ENCODE results near the gene COMTD1. TPM values are rescaled to one million over a fixed set of nuclear protein-coding genes. Genes with fewer than 3 reads are reported as not detected.

COMTD1 gene
- total RNA-seq, 2 donors from 2014 or later = 34.7 to 40.1 TPM

DNA sequence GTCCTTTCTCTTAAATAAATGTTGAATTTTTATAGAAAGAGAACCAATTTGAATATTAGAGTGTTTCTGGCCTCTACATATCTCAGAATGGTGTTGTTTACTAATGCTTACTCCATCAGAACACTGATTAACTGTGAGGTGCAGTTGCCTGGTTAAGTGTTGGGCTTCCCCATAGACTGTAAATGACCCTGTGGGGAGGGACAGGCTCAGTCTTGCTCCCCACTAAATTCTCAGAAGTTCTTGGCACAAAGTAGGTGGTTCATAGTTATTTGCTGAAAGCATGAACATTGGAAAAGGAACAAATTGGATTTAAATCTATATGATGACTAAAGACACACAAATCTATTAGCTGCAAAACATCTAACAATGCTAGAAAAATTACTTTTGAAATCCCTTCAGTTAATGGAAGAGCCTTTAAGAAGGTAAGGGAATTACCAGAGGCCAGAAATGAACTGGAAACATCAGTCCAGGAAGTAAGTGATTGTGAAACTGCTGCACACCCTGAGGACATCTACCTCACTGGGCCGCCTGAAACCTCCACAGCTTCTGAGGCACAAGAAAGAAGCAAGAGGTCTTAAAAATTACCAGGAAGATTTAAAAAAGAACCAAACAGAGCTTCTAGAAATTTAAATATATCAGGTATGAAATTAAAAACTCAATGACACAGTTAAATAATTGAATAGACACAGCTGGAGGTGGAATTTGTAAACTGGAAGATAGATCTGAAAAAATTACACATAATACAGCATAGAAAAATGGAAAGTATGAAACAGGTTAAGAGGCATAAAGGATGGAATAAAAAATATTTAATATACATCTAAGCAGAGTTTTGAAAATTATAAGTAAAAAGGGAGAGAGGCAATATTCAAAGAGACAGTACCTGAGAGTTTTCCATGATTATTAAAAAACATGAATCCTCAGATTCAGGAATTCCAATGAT is 17.8 kb upstream of the COMTD1 start:
- H3K36me3 Mint-ChIP-seq = peaks cover 14% of the 10 kb centered on the region in 2 donors
- ATAC-seq (no peak), DNase-seq (ENCODE audit: low spot score in 2 of 2) (no peak)
- H3K27ac Mint-ChIP-seq = no peak overlapping the region
- peaks cover 14 to 18% of the 10 kb centered on the region in 2 donors for H3K9me3 Mint-ChIP-seq

DNA sequence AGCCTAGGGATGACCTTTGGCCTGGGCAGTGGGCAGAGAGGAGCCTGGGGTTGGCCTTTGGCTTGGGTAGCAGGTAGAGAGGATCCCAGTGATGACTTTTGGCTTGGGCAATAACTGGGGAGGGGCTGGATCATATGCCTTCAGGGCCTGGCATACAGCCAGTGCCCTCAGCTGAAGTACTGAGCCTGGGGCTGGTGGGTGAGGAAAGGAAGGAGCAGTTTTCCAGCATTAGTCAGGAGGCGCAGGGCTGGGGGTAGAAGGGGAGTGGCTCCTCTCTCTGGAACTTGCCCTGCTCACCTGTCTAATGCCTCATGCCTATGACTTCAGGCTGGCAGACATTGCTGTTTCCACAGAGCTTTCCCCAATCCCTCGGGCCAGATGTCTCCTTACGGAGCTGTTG is 15.2 kb upstream of the COMTD1 start:
- H3K27ac Mint-ChIP-seq = no peak overlapping the region

DNA sequence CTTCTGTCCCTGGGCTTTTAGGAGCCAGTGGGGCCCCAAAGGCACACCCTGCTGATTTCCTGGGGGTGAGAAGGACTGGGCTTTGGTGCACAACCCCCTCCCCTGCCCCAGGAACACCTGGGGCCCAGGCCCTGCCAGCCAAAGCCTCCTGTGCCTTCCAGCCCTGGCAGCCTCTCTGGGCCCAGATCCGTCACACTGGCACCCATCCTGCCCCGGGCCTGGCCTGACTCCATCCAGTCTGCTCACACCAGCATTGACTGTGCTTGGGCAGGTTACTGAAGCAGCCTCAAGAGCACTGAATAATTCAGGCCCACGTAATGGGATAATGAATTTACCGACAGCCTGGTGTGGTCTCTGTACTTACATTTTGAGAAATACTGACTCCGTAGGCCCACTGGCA is 12.0 kb upstream of the COMTD1 start:
- Mint-ChIP-seq H3K36me3 (peaks cover 0 to 4% of the 10 kb centered on the region in 2 donors), H3K27ac (no peak overlapping the region), H3K9me3 (peaks cover 4 to 5% of the 10 kb centered on the region in 2 donors)
- DNase-seq (ENCODE audit: low spot score in 2 of 2) (no peak), ATAC-seq (no peak)

More for the DNA sequence above, 15.2 kb upstream of the COMTD1 start:
- ATAC-seq (no peak), DNase-seq (ENCODE audit: low spot score in 2 of 2) (no peak)
- peaks cover 14% of the 10 kb centered on the region in 2 donors for H3K36me3 Mint-ChIP-seq
- H3K9me3 Mint-ChIP-seq = peaks cover 14 to 18% of the 10 kb centered on the region in 2 donors

DNA sequence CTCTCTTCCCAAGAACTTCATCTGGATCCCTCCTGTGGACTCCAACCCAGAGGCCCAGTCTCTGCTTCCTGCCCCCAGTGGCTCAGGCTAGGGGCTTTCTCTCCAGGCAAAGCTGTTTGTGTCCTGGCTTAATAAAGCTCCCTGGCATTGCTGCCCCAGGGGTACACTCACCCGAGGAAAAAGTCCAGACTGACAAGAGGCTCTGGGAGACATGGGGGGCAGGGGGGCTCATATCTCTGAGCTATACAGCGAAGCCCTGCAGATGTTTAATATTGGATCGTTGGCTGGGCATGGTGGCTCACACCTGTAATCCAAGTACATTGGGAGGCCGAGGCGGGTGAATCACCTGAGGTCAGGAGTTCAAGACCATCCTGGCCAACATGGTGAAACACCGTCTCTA is 10.7 kb upstream of the COMTD1 start:
- H3K36me3 Mint-ChIP-seq = no peaks in the 10 kb centered on the region
- H3K9me3 Mint-ChIP-seq = no peaks in the 10 kb centered on the region
- DNase-seq (ENCODE audit: low spot score in 2 of 2) = no peak
- no peak for ATAC-seq
- no peak overlapping the region for H3K27ac Mint-ChIP-seq

DNA sequence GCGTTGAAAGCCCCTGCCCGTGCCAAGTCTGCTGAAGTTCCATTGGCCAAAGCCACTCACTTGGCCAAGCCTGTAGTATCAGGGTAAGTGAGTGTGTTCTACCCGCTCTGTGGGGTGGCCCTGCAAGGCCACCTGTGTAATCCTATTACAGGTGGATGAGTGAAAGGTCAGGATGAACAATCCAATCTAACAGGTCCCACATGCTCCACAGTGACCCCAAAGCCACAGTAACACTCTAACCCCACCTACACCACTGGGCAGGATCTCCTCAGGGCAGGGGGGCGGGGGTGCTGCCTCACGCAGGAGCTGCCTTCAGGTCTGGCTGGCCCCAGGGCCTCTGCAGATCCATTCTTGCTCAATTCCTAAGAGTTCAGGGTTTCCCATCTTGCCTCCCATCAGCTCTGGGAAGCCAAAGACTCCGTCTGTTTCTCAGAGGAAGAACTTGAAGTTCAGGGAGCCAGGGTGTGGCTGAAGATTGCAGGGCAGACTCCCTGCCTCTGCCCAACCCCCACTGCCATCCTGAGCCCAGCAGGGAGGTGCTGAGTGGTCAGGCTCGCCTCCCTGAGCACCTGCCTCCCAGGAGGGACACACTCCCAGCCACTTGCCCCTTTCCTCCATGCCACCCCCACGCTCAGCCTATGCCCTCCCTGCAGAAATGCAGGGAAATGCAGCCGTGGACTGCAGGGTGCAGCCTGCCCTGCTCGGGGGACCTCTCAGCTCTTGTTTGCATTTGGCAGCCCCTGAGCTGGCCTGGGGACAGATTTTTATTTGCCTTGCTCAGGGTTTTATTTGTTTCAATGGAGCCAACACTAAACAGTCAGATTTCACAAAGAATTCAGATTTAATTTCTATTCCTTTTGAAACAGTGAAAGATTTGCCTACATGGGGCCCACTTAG is 9.8 kb upstream of the COMTD1 start:
- DNase-seq (ENCODE audit: low spot score in 2 of 2) (no peak), ATAC-seq (no peak)
- H3K36me3 Mint-ChIP-seq = no peaks in the 10 kb centered on the region
- no peak overlapping the region for H3K27ac Mint-ChIP-seq
- H3K9me3 Mint-ChIP-seq = no peaks in the 10 kb centered on the region

DNA sequence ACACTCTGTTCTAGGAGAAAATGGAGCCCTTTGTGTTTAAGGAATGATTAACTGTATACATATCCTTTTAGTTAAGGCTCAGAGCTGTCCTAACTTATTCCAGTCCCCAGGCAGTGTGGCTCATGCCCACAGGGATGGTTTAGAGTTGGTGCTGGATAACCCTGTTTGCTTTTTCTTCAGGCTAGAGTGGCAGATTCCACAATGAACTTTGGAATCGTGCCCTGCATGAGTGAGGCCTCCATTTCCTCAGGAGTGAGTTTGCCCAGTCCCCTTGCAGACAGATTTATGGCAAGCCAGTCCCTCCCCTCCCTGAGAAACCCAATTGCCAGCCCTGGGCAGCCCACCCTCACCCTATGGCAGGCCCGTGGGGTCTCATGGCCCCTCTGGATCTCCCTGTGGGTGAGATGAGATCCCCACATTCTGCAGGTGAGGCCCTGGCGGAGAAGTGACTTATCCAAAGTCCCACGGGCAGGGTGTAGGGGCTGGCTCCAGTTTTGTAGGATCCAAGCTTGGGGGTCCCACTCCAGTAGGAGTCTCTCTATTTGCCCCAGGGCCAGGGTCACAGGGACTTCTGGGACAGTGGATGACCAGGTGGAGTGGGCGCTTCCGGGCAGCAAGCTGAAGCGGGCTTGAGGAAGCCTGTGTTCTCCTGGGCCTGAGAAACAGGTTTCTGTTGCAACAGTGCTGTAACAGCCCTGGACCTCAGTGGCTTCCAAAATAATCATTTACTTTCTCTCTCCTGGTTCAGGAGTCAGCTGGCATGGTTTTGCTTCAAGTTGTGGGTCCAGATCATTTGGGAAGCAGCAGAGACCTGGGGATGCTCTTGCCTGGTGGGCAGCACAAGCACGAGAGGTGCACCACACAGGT is 9.0 kb upstream of the COMTD1 start:
- DNase-seq (ENCODE audit: low spot score in 2 of 2) (no peak), ATAC-seq (no peak)
- Mint-ChIP-seq H3K27ac (no peak overlapping the region), H3K36me3 (no peaks in the 10 kb centered on the region), H3K9me3 (no peaks in the 10 kb centered on the region)

DNA sequence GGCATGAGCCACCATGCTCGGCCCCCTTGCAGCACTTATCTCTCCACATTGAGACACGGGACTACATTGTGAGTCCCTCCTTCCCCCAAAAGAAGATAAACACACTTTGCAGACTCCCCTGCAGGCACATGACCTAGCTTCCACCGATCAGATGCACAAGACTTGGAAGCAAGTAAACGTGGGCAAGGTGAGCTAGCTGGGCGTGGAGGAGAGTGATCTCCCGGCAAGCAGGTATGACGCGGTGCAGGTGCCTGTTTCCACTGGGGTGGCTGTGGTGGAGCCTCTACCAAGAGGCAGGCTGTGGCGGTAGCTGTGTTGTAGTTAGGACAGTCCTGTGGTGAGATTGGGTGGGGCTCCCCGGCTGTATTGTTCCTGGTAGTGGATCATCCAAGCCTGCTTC is 7.7 kb upstream of the COMTD1 start:
- H3K36me3 Mint-ChIP-seq = no peaks in the 10 kb centered on the region
- ATAC-seq = no peak

DNA sequence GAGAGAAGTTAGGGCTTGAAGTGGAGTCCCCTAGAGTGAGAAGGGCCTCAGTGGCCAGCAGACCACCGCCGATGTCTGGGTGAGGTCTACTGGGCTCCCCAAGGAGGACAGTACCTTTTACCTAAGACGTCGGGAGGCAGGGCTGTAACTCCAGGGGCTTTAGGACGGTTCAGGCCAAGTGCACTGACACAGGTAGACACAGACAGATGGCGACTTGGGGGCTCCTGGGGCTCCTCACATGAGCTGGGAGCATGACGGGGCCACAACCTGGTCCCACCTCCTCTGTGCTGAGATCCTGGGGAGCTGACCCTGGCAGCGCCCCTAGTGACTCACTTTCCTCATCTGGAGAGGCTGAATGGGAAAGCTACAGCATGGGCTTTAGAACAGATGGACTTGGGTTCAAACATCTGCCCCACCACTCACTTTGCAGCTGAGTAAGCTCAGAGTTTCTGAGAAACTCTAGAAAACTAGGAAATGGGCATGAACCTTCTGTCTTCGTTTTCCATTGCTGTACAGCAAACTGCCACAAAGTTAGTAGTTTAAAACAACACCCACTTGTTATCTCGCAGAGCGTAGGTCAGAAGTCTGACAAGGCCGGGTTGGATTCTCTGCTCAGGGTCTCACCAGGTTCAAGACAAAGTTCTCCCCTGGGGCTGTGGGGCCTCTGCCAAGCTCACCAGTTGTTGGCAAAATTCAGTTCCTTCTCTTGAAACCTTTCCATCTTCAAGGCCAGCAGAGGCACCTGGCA is 4.7 kb upstream of the COMTD1 start:
- Mint-ChIP-seq H3K9me3 (no peaks in the 10 kb centered on the region), H3K36me3 (no peaks in the 10 kb centered on the region), H3K27ac (no peak overlapping the region)
- no peak for ATAC-seq
- no peak for DNase-seq (ENCODE audit: low spot score in 2 of 2)

More for the DNA sequence above, 7.7 kb upstream of the COMTD1 start:
- Mint-ChIP-seq H3K27ac (no peak overlapping the region), H3K9me3 (no peaks in the 10 kb centered on the region)
- DNase-seq (ENCODE audit: low spot score in 2 of 2) = no peak

DNA sequence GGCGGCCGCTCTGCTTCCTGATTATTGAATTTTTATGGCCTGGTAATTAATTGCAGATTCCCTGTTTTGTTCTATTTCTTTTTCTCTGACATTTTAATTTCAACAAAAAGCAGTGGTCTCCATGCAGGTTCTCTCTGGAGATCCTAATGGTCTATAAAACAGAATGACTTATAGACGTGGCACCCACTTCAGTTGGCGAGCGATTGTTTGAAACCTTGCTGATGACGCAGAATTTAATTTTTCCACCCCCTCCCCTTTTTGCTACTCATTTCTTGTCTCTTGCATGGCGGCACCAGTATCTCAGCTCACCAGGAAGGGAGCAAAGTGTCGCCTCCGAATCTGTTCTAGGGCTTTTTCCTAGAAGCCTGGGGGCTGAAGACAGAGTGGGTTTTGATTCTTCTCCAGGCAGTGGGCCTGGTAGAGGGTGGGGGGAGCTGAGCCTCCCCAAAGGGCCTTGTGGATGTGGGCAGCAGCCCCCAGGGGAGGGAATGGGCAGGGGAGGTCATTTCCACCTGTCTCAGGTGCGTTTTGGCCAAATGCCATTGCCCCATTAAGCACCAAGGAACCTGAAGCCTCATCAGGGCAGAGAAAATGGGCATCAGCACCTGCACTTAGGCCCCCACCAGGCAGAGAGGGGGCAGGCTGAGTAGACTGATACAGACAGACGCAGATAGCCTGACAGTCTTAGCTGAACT is 3.5 kb upstream of the COMTD1 start:
- H3K27ac Mint-ChIP-seq = no peak overlapping the region
- DNase-seq (ENCODE audit: low spot score in 2 of 2) (no peak), ATAC-seq (no peak)
- H3K36me3 Mint-ChIP-seq = no peaks in the 10 kb centered on the region
- H3K9me3 Mint-ChIP-seq = no peaks in the 10 kb centered on the region

DNA sequence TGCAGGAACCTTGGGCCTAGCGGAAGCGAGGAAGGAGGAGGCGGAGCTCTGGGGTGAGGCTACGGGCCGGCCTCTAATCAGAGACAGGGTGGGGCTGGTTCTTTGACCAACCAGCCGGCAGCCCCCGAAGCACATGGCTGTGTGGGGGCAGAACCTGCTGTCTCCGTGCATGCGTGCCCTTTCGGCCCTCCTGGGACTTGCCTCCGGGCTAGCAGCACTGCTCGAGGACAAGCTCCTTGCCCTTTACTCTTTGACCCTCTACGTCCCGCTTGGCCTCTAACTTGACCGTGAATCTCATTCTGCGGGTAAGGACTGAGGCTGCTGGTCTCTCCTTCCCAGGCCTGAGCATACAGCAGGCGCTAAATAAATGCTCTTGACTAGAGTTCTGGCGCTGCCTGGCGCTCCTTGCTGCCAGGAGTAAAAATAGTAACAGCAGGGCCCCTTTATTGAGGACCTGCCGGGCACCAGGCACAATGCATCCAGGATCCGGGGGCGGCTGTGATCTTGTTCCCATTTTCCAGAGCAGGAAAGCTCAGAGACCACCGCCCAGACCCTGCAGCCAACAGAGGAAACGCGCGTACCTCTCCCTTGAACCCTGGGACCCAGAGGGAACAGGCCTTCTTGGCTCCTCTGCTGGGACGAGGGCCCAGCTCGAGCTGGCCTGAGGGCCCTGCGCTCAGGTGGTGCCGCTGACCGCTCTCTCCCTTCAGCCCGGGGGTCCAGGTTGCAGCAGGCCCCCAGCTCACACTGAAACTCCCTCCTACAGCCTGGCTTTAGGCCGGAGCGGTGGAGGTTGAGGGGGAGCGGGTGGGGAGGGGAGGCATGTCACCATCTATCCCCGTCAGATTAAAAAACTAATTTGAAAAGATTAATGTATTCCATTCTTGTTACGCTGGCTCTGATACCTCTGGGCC is 2.7 kb upstream of the COMTD1 start:
- ATAC-seq (no peak), DNase-seq (ENCODE audit: low spot score in 2 of 2) (no peak)
- no peaks in the 10 kb centered on the region for H3K9me3 Mint-ChIP-seq
- peaks cover 0 to 3% of the 10 kb centered on the region in 2 donors for H3K36me3 Mint-ChIP-seq
- H3K27ac Mint-ChIP-seq = no peak overlapping the region

DNA sequence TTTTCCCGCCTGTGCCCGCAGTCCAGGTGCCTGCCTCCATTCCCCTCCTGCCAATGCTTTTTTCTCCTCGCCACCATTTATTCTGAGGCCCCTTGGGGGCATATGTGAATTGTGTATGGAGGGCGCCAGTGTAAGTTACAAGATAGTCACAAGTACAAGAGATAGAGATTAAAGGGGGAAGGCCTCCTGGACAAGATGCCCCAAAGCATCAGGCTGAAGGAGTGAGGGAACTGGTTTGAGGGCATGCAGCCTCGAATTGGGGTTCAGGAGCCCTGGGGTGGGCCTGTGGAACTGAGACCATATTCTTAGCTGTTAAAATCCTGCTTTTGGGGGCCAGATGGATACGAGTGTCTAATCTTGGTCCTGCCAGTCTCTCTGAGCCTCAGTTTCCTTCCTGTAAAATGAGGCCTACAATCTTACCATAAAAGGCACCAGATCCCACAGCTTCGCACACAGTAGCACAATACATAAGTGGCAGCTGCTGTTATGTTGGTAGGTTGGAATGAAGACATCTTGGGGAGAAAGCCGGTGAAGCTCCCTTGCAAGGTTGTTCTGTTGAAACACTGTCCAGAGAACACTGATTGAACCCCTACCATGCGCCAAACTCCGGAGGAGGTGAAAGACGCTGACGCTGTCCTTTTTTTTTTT is 545 bp upstream of the COMTD1 start:
- Mint-ChIP-seq H3K9me3 (no peaks in the 10 kb centered on the region), H3K27ac (peak overlapping the region; percentile 83 to 89), H3K36me3 (peaks cover 9 to 15% of the 10 kb centered on the region in 2 donors)
- DNase-seq (ENCODE audit: low spot score in 2 of 2) (no peak), ATAC-seq (no peak)

DNA sequence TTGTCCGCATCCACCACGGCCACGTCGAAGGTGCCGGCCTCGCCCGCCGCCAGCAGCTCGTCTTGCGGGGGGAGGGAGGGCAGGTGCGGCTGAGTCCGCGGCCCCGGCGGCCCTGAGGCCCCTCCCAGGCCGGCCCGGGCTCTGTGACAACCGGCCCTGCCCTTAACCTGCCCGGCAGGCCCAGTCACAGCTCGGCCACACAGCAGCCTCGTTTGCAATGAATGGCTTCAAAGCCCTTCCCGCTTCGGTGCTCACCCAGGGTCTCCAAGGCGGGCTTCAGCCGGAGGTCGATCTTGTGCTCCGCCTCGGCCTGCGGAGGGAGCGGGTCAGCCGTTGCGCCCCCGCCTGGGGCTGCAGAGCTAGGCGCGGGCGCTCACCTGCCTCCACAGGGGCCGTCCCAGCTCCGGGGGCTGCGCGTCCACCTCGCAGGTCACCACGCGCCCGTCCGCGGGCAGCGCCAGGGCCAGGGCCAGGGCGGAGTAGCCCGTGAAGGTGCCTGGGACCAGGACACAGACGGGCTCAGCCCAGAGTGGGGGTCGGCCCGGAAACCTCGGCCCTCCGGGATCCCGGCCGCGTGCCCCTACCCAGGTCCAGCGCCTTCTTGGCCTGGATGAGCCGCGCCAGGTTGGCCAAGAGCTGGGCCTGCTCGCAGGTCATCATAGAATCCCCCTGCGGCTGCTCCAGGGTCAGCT is 928 bp downstream of the COMTD1 start:
- DNase-seq (ENCODE audit: low spot score in 2 of 2) (peak; percentile 54 to 73), ATAC-seq (peak; percentile 6 to 23)
- Mint-ChIP-seq H3K36me3 (peaks cover 17 to 21% of the 10 kb centered on the region in 2 donors), H3K9me3 (no peaks in the 10 kb centered on the region), H3K27ac (peak overlapping the region in 1 of 2 donors; percentile 86)

DNA sequence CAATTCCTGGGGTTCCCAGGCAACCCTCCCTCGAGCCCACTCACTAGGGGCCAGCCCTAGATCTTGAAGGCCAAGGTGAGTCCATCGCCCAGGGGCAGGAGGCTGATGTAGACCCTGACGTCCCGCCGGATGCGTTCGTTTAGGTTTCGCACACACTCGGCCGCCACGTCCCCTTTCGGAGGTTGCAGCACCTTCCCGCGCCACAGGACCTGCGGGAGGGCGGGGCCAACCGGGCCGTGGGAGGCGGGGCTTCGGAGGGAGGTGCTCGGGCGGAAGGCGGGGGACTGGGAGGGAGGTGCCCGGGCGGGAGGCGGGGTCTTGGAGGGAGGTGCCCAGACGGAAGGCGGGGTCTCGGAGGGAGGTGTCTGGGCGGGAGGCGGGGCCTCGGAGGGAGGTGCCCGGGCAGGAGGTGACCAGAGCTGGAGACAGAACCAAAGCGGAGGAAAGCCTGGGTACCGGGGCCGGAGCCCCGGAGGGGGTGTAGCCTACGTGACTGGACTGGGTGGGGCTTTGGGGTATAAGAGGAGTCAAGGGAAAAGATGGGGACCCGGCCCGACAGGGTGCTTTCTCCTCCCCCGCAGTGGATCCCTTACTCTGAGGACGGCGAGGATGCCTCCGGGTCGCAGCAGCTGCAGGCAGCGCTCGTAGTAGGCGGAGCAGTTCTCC is 1.6 kb downstream of the COMTD1 start:
- Mint-ChIP-seq H3K27ac (peak overlapping the region; percentile 86 to 95), H3K36me3 (peaks cover 17 to 21% of the 10 kb centered on the region in 2 donors), H3K9me3 (no peaks in the 10 kb centered on the region)
- DNase-seq (ENCODE audit: low spot score in 2 of 2) = peak; percentile 96 to 99
- ATAC-seq = peak; percentile 66 to 81

All from activated naive CD4-positive, alpha-beta T cell treated with anti-CD3 and anti-CD28 coated beads, Interleukin-2, amount 50 U/mL, for 72 hours (primary cell).